SH-SY5Y (cell line): Measurements from ENCODE around the gene CFLAR.

ENCODE experiments used
- GATA2 ChIP-seq: IDR thresholded peaks from 2 replicates; pipeline ENCODE4 v1.6.1; 2011; ENCODE audit warnings: mild to moderate bottlenecking, low read depth, low read length
- GATA3 ChIP-seq: IDR thresholded peaks from 2 replicates; pipeline ENCODE4 v1.6.1; 2011; ENCODE audit warnings: low read depth, mild to moderate bottlenecking, low read length, moderate library complexity

DNA sequence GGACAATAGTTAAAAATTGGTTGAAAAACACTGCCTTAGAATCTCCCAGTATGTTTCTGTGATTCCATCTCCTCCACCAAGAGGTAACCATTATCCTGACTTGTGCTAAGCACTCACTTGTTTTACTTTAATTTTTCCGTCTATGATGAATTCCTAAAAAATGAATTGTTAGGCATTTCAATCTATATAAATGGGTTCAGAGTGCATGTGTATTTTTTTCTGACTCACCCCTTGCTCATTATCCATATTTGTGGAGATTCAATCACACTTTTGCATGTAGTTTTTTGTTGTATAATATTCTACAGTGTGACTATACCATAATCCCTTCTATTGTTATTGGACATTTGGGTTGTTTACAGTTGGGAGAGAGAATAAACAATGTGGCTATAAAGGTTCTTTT lies 42.9 kb upstream of the CFLAR start:
- TF ChIP-seq GATA2, result no peak
- no peak for TF ChIP-seq GATA3
